Activated T-helper 17 cell treated with anti-CD3 and anti-CD28 coated beads, Interleukin-2, amount 50 U/mL, for 72 hours (primary cell): ENCODE data around the gene BHMT. TPM values are rescaled to one million over a fixed set of nuclear protein-coding genes. Genes with fewer than 3 reads are reported as not detected.
"Not testable (repeated sequence)": the region's sequence is repeated elsewhere in the genome, so short reads cannot be mapped to it uniquely, and the experiment has no call there.

Experiments used
- ATAC-seq: fragments of 150-1000 bp; cut with Tn5 transposase; replicated peaks from 2 replicates; pipeline ENCODE4 v1.10.0; 2021; ENCODE audit warnings: mild to moderate bottlenecking, moderate library complexity
- H3K27ac Mint-ChIP-seq: one replicate; pipeline ENCODE4 v1.8.0; 2022; ENCODE audit warnings: mixed read lengths
- H3K27me3 Mint-ChIP-seq: one replicate; pipeline ENCODE4 v1.8.0; 2022; ENCODE audit warnings: mixed read lengths
- H3K36me3 Mint-ChIP-seq: one replicate; pipeline ENCODE4 v1.8.0; 2022; ENCODE audit warnings: low read depth, mild to moderate bottlenecking, mixed read lengths
- H3K4me1 Mint-ChIP-seq: one replicate; pipeline ENCODE4 v1.8.0; 2022; ENCODE audit warnings: mixed read lengths
- H3K4me3 Mint-ChIP-seq: one replicate; pipeline ENCODE4 v1.8.0; 2022; ENCODE audit warnings: mild to moderate bottlenecking, mixed read lengths
- H3K9me3 Mint-ChIP-seq: one replicate; pipeline ENCODE4 v1.8.0; 2022; ENCODE audit warnings: mixed read lengths
- total RNA-seq, 2 donors: library from RNA; stranded (reverse); gene quantifications; one replicate each; pipeline ENCODE4 v1.2.3, GENCODE V29; 2022

Gene BHMT
- total RNA-seq, 2 donors from 2014 or later = not detected

DNA sequence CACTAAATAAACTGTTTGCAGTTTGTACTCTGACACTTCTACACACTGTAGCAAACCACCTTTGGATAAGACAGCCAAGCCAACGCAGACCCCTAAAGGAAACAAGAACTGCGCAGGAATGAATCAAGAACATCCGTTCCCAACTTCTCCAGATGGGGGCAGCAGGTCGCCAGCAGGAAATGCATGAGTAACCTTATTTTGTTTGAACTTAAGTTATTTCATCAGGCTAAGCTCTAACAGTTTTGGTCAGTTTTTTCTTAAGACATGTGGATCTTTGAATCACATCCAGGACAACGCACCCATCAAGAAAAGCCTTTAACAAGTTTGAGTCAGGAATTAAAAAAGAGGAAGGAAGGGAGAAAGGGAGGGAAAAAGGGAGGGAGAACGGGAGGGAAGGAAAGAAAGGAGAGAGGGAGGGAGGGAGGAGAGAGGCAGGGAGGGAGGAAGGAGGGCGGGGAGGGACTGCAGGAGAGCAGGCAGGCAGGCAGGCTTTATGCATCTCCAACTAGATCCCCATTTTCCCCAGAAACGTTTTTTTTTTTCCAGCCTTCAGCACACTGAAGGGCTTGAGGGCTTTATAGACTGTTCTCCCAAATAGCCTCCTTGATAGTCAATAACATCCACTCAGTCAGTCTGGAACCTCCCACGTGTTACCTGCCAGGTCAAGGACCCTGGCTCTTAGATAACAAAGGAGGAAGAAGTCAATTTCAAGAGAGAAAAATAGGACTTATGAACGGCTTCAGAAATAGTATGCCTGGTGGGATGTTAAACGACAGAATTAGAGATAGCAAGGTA is 22.2 kb downstream of the BHMT start:
- peak; percentile 79 for ATAC-seq
- Mint-ChIP-seq H3K36me3 (no peaks in the 10 kb centered on the region), H3K27ac (peak overlapping the region; percentile 93), H3K27me3 (peaks cover 6% of the 10 kb centered on the region), H3K4me3 (peak overlapping the region; percentile 86), H3K9me3 (no peaks in the 10 kb centered on the region), H3K4me1 (peaks cover 10% of the 10 kb centered on the region)

- H3K4me3 Mint-ChIP-seq = no peak overlapping the region
- H3K4me1 Mint-ChIP-seq = peaks cover 10% of the 10 kb centered on the region
- H3K36me3 Mint-ChIP-seq = no peaks in the 10 kb centered on the region
- H3K27ac Mint-ChIP-seq = no peak overlapping the region
- no peaks in the 10 kb centered on the region for H3K9me3 Mint-ChIP-seq
- peak; percentile 77 for ATAC-seq
- peaks cover 6% of the 10 kb centered on the region for H3K27me3 Mint-ChIP-seq
Measured at GRCh38 chr5:79135790-79136553, 24.4 kb downstream of the BHMT start.

DNA sequence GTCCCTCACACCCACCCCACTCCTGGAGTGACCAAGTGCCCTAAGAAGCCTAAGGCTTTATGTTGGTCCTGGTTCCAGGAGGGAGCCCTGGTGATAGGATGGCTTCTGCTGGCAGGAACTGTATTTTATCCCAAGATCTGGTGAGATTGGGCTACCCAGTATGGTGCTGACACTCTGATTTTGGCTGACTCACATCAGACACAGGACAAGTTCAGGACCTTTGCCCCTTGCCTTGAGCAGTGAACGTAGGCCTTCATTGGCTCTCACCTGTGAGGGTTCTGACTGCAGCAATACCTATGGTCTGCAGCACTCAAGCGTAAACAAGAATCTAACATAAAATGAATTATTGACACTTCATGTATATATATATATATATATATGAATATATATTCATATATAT is 25.0 kb downstream of the BHMT start:
- H3K27me3 Mint-ChIP-seq = peaks cover 6% of the 10 kb centered on the region
- no peak overlapping the region for H3K4me3 Mint-ChIP-seq
- H3K9me3 Mint-ChIP-seq = no peaks in the 10 kb centered on the region
- no peak overlapping the region for H3K27ac Mint-ChIP-seq
- H3K36me3 Mint-ChIP-seq = no peaks in the 10 kb centered on the region
- no peak for ATAC-seq
- H3K4me1 Mint-ChIP-seq = peaks cover 10% of the 10 kb centered on the region

DNA sequence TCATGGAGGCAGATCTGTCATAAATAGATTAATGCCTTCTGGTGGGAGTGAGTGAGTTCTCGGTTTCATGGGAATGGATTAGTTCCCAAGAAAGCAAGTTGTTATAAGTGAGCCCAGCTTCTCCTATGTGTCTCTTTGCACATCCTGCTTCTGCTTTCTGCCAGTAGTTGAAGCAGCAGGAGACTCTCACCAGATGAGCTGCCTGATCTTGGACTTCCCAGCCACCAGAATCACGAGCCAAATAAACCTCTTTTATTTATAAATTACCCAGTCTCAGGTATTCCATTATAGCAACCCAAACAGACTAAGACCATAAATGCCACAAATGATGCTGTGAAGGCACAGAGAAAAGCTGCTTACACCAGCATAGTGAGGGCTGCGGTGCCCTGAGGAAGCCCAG is 28.9 kb downstream of the BHMT start:
- Mint-ChIP-seq H3K4me1 (no peaks in the 10 kb centered on the region), H3K27me3 (peaks cover 6% of the 10 kb centered on the region), H3K27ac (no peak overlapping the region), H3K4me3 (no peak overlapping the region), H3K9me3 (no peaks in the 10 kb centered on the region), H3K36me3 (no peaks in the 10 kb centered on the region)
- no peak for ATAC-seq

- H3K4me1 Mint-ChIP-seq = no peaks in the 10 kb centered on the region
- H3K27ac Mint-ChIP-seq = no peak overlapping the region
- H3K4me3 Mint-ChIP-seq = no peak overlapping the region
- H3K9me3 Mint-ChIP-seq = no peaks in the 10 kb centered on the region
- no peak for ATAC-seq
- peaks cover 6% of the 10 kb centered on the region for H3K27me3 Mint-ChIP-seq
- no peaks in the 10 kb centered on the region for H3K36me3 Mint-ChIP-seq
Measured at GRCh38 chr5:79143684-79144379, 32.2 kb downstream of the BHMT start.

DNA sequence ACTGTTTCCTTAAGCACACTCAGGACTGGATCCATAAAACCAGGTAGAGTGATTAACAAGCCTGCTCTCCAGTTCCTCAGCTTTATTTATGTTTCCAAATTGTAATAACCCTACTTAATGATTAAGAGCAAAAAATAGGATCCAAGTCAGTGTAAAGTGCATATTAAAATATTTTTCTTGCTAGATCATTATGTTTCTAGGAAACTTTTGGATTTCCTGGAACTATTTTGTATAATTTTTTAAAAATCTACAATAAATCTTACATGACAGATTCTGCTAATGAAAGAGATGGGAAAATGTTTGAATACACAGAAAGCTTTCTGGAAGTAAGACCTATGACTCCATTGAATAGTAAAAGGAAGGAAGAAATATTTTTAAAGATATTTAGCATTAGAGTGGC is 35.5 kb downstream of the BHMT start:
- H3K9me3 Mint-ChIP-seq = no peaks in the 10 kb centered on the region
- no peak for ATAC-seq
- H3K36me3 Mint-ChIP-seq = no peaks in the 10 kb centered on the region
- peaks cover 6% of the 10 kb centered on the region for H3K27me3 Mint-ChIP-seq
- no peaks in the 10 kb centered on the region for H3K4me1 Mint-ChIP-seq
- no peak overlapping the region for H3K27ac Mint-ChIP-seq
- no peak overlapping the region for H3K4me3 Mint-ChIP-seq

DNA sequence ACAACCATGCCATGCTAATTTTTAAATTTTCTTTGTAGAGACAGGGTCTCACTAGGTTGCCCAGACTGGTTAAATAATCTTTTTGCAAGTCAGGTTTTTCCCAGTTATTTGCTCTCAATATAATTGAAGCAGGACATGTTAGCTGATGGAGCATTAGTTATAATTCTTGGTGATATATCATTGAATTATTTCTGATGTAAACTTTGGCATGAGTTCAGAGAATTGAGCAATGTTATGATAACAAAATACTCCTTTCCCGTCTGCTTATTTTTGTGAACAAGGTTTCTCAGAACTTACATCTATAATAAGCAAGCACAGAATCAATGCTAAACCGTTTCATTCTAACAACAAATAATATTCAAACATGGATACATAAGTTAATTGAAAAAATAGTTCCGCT is 37.8 kb downstream of the BHMT start:
- Mint-ChIP-seq H3K27ac (no peak overlapping the region), H3K4me1 (no peaks in the 10 kb centered on the region), H3K27me3 (peaks cover 2% of the 10 kb centered on the region), H3K4me3 (no peak overlapping the region), H3K36me3 (no peaks in the 10 kb centered on the region), H3K9me3 (no peaks in the 10 kb centered on the region)
- ATAC-seq = no peak

DNA sequence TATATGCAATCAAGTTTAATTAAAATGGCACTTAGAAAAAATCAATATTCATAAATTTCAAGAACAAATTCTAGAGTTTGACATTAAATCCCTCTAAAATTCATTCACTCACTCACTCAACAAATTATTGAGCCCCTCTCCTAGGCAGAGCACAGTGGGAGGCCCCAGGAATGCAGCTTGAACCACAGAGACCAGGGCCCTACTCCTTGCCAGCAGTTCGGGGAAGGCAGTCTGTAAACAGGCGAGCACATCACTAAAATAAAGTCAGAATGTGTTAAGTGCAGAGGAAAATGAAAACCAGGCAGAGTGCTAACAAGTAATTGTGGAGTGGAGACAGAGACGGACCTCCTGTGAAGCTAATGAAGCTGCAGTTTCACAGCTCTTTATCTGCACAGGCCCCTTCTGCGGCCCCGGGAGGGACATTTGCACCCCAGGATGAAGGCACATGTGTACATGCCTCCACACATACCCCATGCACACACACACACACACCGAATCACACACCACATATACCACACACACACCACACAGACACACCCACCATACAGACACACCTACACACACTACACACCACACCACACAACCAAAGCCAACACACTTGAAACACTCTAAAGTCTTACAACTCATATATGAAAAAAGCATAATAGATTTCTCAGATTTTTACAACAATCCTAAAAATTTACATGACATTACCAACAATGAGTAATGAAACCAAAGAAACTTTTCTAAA is 40.5 kb downstream of the BHMT start:
- Mint-ChIP-seq H3K36me3 (no peaks in the 10 kb centered on the region), H3K27me3 (peaks cover 7% of the 10 kb centered on the region), H3K27ac (no peak overlapping the region), H3K4me1 (no peaks in the 10 kb centered on the region), H3K4me3 (no peak overlapping the region), H3K9me3 (no peaks in the 10 kb centered on the region)
- no peak for ATAC-seq

DNA sequence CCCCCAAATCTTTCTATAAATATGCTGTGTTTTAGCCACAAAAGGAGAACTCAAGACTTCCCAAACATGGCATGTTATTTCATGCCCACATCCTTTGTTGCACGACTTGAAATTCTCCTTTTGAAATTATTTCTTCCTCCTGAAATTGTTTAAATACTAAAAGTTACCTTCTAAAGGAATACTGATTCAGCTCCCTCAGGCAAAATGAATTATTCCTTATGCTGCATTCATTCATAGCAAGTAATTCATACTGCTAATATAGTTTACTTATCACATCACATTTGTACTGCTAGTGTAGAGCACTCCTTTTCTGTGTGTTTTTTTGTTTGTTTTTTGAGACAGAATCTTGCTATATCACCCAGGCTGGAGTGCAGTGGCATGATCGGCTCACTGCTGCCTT is 45.7 kb downstream of the BHMT start:
- no peaks in the 10 kb centered on the region for H3K36me3 Mint-ChIP-seq
- H3K27me3 Mint-ChIP-seq = peaks cover 10% of the 10 kb centered on the region
- no peak overlapping the region for H3K27ac Mint-ChIP-seq

GRCh38 chr5:79161647-79162046 is 50.0 kb downstream of the BHMT start:
- H3K27ac Mint-ChIP-seq, H3K4me1 Mint-ChIP-seq, H3K27me3 Mint-ChIP-seq, H3K36me3 Mint-ChIP-seq, H3K4me3 Mint-ChIP-seq, ATAC-seq, H3K9me3 Mint-ChIP-seq: not testable (repeated sequence)

More for the DNA sequence above, 45.7 kb downstream of the BHMT start:
- Mint-ChIP-seq H3K9me3 (no peaks in the 10 kb centered on the region), H3K4me1 (no peaks in the 10 kb centered on the region), H3K4me3 (no peak overlapping the region)
- no peak for ATAC-seq

GRCh38 chr5:79168031-79168430 is 56.4 kb downstream of the BHMT start:
- Mint-ChIP-seq H3K36me3 (no peaks in the 10 kb centered on the region), H3K4me3 (no peak overlapping the region), H3K9me3 (no peaks in the 10 kb centered on the region), H3K27me3 (no peaks in the 10 kb centered on the region), H3K4me1 (no peaks in the 10 kb centered on the region), H3K27ac (no peak overlapping the region)
- ATAC-seq = no peak

- no peak overlapping the region for H3K4me3 Mint-ChIP-seq
- H3K27me3 Mint-ChIP-seq = no peaks in the 10 kb centered on the region
- H3K4me1 Mint-ChIP-seq = no peaks in the 10 kb centered on the region
- no peaks in the 10 kb centered on the region for H3K9me3 Mint-ChIP-seq
- no peak overlapping the region for H3K27ac Mint-ChIP-seq
- no peak for ATAC-seq
- no peaks in the 10 kb centered on the region for H3K36me3 Mint-ChIP-seq
Measured at GRCh38 chr5:79170661-79171060, 59.1 kb downstream of the BHMT start.

GRCh38 chr5:79171635-79172245 is 60.1 kb downstream of the BHMT start:
- Mint-ChIP-seq H3K27me3 (no peaks in the 10 kb centered on the region), H3K4me3 (no peak overlapping the region), H3K4me1 (no peaks in the 10 kb centered on the region), H3K36me3 (no peaks in the 10 kb centered on the region), H3K27ac (no peak overlapping the region), H3K9me3 (no peaks in the 10 kb centered on the region)
- ATAC-seq = no peak

GRCh38 chr5:79172269-79172668 is 60.7 kb downstream of the BHMT start:
- Mint-ChIP-seq H3K4me1 (no peaks in the 10 kb centered on the region), H3K9me3 (no peaks in the 10 kb centered on the region), H3K36me3 (no peaks in the 10 kb centered on the region), H3K27me3 (no peaks in the 10 kb centered on the region), H3K4me3 (no peak overlapping the region), H3K27ac (no peak overlapping the region)
- ATAC-seq = no peak
